ENCODE data around the gene TFPI.
A peak's percentile ranks its signal among the peaks of the same experiment; 100 is the strongest.

Gene TFPI

DNA sequence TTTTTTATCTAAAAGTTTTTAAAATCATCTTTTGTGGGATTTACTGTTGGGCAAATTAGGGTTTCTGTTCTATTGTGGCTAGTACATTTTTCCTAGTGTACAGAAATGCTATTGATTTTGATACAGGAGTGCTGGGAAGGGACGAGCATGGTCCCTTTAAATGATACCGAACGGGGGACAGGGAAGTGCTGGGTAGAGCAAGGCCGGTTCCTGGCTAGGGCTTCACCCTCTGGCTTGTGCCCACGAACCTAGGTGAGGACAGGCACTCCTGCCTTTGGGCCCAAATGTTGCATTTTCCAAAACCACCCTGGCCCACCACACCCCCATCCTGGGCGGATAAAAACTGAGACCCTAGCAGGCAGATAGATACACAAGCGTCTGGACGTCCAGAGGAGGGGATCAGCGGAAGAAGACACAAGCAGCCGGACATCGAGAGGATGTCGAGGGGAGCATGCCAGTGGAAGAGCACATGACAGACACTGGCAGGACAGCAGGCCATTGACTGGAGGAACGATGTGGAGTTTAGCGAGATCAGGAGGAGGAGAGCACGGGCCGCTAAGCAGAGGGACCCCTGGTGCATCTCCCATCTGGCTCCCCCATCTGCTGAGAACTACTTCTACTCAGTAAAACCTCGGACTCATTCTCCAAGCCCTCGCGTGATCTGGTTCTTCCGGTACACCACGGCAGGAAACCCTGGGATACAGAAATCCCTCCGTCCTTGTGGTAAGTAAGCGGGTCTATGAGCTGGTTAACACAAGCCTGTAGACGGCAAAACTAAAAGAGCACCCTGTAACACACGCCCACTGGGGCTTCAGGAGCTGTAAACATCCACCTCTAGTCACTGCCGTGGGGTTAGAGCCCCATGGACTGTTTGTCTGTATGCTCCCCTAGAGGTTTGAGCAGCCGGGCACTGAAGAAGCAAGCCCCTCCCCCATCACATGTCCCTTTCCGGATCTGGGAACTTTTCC lies 92.7 kb downstream of the TFPI start:
- DNase-seq (ENCODE audit: low spot score) = no peak

DNA sequence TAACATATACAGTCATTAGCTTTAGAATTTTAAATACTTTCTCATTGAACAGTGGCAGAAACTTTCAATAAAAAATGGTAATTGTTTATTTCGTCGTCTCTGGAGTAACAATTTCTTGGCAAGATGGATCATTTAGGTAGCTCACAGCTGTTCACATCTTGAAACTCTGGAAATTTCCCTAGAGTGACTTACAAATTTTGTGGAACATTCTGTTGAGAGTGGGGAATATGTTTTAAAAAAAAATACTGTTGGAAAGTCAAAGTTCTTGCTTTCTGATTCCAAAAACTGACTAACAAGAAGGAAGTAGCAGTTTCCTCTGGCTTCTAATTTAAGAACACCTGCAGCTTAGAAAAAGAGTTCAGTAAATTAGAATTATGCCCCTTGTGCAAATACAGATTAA lies 95.0 kb downstream of the TFPI start:
- DNase-seq (ENCODE audit: low spot score) = no peak

DNA sequence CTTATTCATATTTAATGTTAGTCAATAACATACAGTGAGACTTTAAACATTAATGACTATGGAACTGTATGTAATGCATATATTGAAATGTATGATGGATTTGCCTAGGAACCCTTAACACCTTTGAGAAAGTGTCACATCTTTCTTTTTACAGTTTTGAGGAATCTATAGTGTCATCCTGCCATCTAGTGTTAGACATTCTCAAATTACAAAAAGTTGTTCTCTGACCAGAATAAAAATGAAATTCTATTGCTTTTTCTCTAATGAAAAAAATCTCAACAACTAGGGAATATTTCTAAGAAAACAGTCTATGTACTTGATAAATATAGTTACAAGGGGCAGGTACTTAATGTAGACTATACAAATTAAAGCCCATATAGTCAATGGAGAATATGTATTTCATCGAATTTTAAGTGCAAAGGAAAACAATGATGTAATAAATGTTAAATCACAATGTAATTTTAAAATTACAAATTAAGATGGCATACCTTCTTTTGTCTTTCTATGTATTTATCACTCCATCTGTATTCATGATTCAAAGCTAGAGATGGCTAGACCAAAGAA lies 101.1 kb downstream of the TFPI start:
- DNase-seq (ENCODE audit: low spot score) = peak; percentile 14

- no peak for DNase-seq (ENCODE audit: low spot score)
Observed at GRCh38 chr2:187451510-187451909, 102.7 kb downstream of the TFPI start.

DNA sequence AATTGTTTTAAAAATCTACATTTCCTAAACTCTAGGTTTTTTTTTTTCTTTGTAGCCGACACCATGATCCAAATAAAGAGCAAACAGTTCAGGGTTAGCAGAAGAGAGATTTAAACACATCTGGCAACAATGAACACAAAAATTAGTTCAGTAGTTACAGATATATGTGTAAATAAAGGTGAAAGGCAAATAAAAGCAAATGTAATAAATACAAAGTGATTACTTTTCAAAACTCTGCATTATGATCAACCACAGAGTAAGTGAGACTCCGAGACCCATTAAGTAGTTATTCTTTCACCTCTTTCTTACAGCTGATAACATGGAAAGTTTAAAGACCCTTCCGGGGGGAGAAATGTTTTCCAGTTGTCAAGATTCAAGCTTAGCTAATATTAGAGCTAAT lies 106.9 kb downstream of the TFPI start:
- DNase-seq (ENCODE audit: low spot score) = no peak

GRCh38 chr2:187446711-187447110 lies 107.5 kb downstream of the TFPI start:
- DNase-seq (ENCODE audit: low spot score) = no peak

- DNase-seq (ENCODE audit: low spot score) = no peak
Observed at GRCh38 chr2:187445051-187445450, 109.2 kb downstream of the TFPI start.

- DNase-seq (ENCODE audit: low spot score) = no peak
Observed at GRCh38 chr2:187442778-187443177, 111.5 kb downstream of the TFPI start.

DNA sequence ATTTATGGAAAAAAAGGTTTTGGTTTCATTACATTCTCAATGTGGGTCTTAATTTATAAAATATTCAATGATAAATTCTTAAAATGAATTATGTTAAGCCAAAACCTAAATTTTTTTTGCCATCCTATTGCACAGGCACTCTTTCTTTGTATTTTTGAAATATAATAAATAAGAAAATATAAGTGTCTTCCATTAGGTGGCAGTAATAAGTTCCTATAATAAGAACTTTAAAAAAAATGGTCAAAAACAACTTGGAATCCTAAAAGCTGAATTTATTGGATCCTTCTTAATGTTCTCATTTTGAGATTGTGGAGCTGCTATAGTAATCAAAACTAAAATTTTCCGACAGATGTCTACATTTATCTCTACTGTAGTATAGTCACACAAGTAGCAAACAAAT lies 111.9 kb downstream of the TFPI start:
- DNase-seq (ENCODE audit: low spot score) = no peak

- DNase-seq (ENCODE audit: low spot score) = no peak
Observed at GRCh38 chr2:187440101-187440675, 114.0 kb downstream of the TFPI start.

DNA sequence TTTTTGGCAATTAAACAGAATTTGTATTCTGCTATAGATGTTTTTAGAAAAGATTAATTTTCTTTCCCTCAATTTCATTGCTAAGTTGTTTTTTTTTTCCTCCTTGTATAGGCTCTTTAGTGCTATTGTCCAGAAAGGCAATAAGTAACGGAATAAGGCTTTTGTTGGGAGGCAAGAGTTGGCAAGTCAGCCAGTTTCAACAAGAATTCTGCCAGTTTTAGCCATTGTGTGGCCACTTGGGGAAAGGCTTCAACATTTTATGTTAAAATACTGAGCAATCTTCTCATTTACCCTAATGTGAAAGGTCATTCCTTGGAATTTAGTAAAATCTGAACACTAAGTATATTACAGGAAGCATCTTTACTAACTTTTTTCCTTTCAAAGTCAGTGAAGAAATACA lies 115.8 kb downstream of the TFPI start:
- peak; percentile 26 for DNase-seq (ENCODE audit: low spot score)

DNA sequence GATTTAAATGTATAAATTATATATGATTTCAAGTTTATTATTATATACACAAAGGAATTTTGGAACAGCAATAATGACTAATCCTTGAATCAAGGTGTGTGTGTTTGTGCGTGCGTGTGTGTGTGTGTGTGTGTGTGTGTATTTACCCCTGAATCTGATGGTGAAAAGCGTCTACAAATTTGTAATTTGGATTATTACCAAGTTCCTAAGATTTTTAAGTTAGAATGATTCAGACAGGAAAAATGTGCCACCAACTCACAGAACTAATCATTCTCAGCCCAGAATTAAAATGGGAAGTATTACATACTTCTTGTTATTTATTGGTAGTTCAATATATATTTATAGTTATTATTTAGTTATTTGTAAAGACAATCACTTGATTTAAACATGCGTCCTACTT lies 118.5 kb downstream of the TFPI start:
- no peak for DNase-seq (ENCODE audit: low spot score)

- no peak for DNase-seq (ENCODE audit: low spot score)
Observed at GRCh38 chr2:187435078-187435477, 119.2 kb downstream of the TFPI start.

GRCh38 chr2:187434342-187434785 lies 119.9 kb downstream of the TFPI start:
- no peak for DNase-seq (ENCODE audit: low spot score)

GRCh38 chr2:187431911-187432310 lies 122.3 kb downstream of the TFPI start:
- no peak for DNase-seq (ENCODE audit: low spot score)

DNA sequence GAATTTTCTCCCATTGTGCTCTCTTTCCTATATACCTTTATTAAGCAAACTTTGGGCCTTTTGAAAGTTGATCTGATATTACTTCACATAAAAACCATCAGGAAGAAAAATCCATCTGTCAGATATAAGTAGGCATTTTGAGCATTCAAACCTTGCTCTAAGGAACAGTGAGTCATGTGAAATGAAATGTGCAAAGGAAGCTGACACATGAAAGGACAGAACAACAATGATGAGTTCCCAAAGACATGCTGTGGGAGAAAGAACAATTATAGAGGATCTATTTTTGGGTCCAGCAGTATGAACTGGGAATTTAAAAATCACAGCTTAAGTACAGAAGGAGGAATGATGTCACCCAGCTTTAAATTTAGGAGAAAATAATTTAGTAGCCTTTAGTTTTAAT lies 124.2 kb downstream of the TFPI start:
- no peak for DNase-seq (ENCODE audit: low spot score)

GRCh38 chr2:187424146-187424545 lies 130.1 kb downstream of the TFPI start:
- no peak for DNase-seq (ENCODE audit: low spot score)

GRCh38 chr2:187422282-187422681 lies 132.0 kb downstream of the TFPI start:
- no peak for DNase-seq (ENCODE audit: low spot score)

DNA sequence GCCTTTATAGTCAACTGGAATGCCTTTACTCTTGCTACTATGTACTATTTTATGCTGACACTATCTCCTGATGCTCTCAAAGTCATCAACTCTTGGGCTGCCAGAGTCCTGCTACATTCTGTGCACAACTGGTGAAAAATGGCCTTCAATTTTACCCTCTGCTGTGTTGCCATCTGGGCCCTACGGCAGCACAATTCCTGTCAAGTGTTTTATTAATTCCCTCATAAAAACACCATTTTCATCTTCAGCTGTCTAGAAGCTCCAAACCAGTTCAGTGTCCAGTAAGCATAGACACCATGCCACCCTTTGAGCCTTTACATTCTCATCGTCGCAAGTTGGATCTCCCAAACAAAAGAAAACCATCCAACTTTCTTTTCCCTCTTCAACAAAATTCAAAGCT lies 132.7 kb downstream of the TFPI start:
- DNase-seq (ENCODE audit: low spot score) = no peak

DNA sequence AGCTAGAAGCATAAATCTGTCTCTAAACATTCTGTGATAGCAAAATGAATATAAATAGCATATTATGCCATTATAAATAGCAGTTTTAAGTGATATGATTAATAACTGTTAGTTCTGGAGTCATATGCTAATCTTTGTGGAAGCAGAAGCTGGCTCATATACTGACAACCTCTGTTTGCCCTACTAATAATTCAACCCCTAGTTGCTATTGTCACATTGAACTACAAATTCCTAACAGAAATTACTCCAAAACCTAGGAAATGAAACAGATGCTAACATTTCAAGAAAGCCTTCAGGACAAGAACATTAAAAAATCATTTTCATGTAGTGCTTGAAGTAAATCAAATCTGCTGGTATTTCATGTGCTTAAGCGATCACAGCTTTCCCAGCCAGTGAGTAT lies 134.4 kb downstream of the TFPI start:
- DNase-seq (ENCODE audit: low spot score) = no peak

GRCh38 chr2:187415449-187415848 lies 138.8 kb downstream of the TFPI start:
- no peak for DNase-seq (ENCODE audit: low spot score)
